ENCODE data around the gene ZNHIT2.

DNA sequence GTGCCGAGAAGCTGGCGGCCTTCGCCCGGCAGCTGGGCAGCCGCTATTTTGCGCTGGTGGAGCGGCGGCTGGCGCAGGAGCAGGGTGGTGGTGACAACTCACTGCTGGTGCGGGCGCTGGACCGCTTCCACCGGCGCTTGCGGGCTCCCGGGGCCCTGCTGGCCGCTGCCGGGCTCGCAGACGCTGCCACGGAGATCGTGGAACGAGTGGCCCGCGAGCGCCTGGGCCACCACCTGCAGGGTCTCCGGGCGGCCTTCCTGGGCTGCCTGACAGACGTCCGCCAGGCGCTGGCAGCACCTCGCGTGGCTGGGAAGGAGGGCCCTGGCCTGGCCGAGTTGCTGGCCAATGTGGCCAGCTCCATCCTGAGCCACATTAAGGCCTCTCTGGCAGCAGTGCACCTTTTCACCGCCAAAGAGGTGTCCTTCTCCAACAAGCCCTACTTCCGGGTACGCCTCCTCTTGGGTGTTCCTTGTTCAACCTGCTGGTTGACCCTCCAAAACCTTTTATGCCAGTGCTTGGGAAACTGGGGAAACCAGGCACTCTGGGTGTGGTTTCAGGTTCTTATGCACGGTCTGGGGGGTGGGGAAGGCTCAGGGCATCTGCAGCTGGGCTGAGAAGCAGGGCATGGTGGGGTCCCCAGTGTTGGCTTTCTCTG is 8.9 kb downstream of the ZNHIT2 start:
- TF ChIP-seq POLR2AphosphoS5 (IDR thresholded peaks at IDR 0.05; ENCODE audit: low read depth, low read length) (no peak), POLR2A (IDR thresholded peaks at IDR 0.05; ENCODE audit: low read depth, low read length) (no peak)
